HepG2 (cell line): Measurements from ENCODE around the gene RARG. TPM values are rescaled to one million over a fixed set of nuclear protein-coding genes. Genes with fewer than 3 reads are reported as not detected.

Experiments used
- ATAC-seq: fragments of 200-7000 bp; cut with Tn5 transposase; 3 replicates; pipeline ENCODE4 v1.9.1; 2020; ENCODE audit warnings: mild to moderate bottlenecking, moderate library complexity
- BruUV-seq: library from RNA; stranded (reverse); fragments of 400-500 nt; replicated peaks from 2 replicates; lab custom pipeline; 2021; lab: Mats Ljungman, UMichigan
- CTCF ChIA-PET: fragments of 300-600 bp; formaldehyde crosslinking; extraction: SDS; loops from one replicate; lab custom pipeline; 2021; ENCODE audit warnings: low total read pairs, inconsistent platforms, low intra/inter-chr PET ratio; lab: Yijun Ruan, JAX
- POLR2A ChIA-PET: fragments of 350-600 bp; sonication (Branson Sonifier 250); formaldehyde crosslinking; loops from one replicate; lab custom pipeline; 2020; ENCODE audit warnings: antibody characterized with exemption, inconsistent platforms; lab: Yijun Ruan, JAX
- DNase-seq: peaks from one replicate; pipeline ENCODE4 v3.0.0-alpha.2; 2015; ENCODE audit warnings: low spot score
- FAIRE-seq: peaks from 3 replicates; lab custom pipeline; 2011; peaks lifted over from hg19 to GRCh38; lab: Jason Lieb, UNC
- H2AFZ ChIP-seq: one replicate; pipeline ENCODE4 v1.6.1; 2011; ENCODE audit warnings: low read length, inconsistent platforms
- H3K27ac ChIP-seq: fragments of 300-600 bp; 3 replicates; pipeline ENCODE4 v1.8.0; 2011; ENCODE audit warnings: mixed run types, mild to moderate bottlenecking, mixed read lengths, low read length, inconsistent platforms; ENCODE audit not compliant: insufficient read depth; ENCODE audit errors: extremely low read length
- H3K27me3 ChIP-seq, 2 experiments: fragments of 200-600 bp in 1 of 2; 2 replicates in 1 of 2; 3 replicates in 1 of 2; pipeline versions ENCODE4 v1.6.0 to v1.8.0; 2011; ENCODE audit warnings: low read length in 2 of 2, mild to moderate bottlenecking in 2 of 2, moderate library complexity in 2 of 2, inconsistent platforms in 1 of 2; ENCODE audit not compliant: insufficient read depth in 2 of 2, control insufficient read depth in 1 of 2
- H3K36me3 ChIP-seq, 2 experiments: fragments of 200-600 bp in 1 of 2; replicated peaks in 1 of 2; 2 replicates in 1 of 2; 3 replicates in 1 of 2; pipeline versions ENCODE4 v1.5.1 to v1.8.0; 2011; ENCODE audit warnings: low read length in 2 of 2, inconsistent platforms in 1 of 2; ENCODE audit not compliant: insufficient read depth in 2 of 2, control insufficient read depth in 1 of 2
- H3K4me1 ChIP-seq: 2 replicates; pipeline ENCODE4 v1.5.1; 2012; ENCODE audit warnings: low read length, inconsistent platforms; ENCODE audit not compliant: insufficient read depth
- H3K4me2 ChIP-seq: 2 replicates; pipeline ENCODE4 v1.6.0; 2011; ENCODE audit warnings: low read depth, low read length, inconsistent platforms
- H3K4me3 ChIP-seq, 3 experiments: fragments of 200-600 bp in 1 of 3; sonication (generic), shearing (Covaris generic) in 1 of 3; replicated peaks in 1 of 3; 2 replicates each; pipeline ENCODE4 v1.5.1; 2011 to 2016; ENCODE audit warnings: low read length in 3 of 3, inconsistent platforms in 2 of 3, low read depth in 2 of 3, mild to moderate bottlenecking in 2 of 3, control low read depth in 1 of 3, mixed read lengths in 1 of 3; ENCODE audit not compliant: insufficient read depth in 1 of 3
- H3K79me2 ChIP-seq: one replicate; pipeline ENCODE4 v1.6.1; 2011; ENCODE audit warnings: low read length, inconsistent platforms; ENCODE audit not compliant: insufficient read depth
- H3K9ac ChIP-seq: 2 replicates; pipeline ENCODE4 v1.6.0; 2011; ENCODE audit warnings: mild to moderate bottlenecking, low read depth, low read length, inconsistent platforms; ENCODE audit not compliant: insufficient read depth
- H3K9me3 ChIP-seq: 2 replicates; pipeline ENCODE4 v1.5.1; 2012; ENCODE audit warnings: mild to moderate bottlenecking, low read length
- H4K20me1 ChIP-seq: 2 replicates; pipeline ENCODE4 v1.6.0; 2011; ENCODE audit warnings: inconsistent platforms, mild to moderate bottlenecking, low read length, moderate library complexity; ENCODE audit not compliant: insufficient read depth
- FLYWCH1 ChIP-seq: sonication (generic); formaldehyde crosslinking; IDR thresholded peaks from 2 replicates; pipeline ENCODE4 v1.8.1; 2023; ENCODE audit warnings: mild to moderate bottlenecking, missing genetic modification reagents
- IKZF1 ChIP-seq: fragments of 450-650 bp; IDR thresholded peaks from 2 replicates; pipeline ENCODE4 v1.7.1; 2016
- RFX3 ChIP-seq: IDR thresholded peaks from 2 replicates; pipeline ENCODE4 v1.6.1; 2016; ENCODE audit warnings: missing biosample characterization, missing genetic modification reagents
- TCF12 ChIP-seq, 2 experiments: fragments of 450-650 bp in 1 of 2; sonication (generic) in 1 of 2; formaldehyde crosslinking in 1 of 2; IDR thresholded peaks; 2 replicates each; pipeline versions ENCODE4 v1.6.1 to v1.8.0; 2017 to 2022; ENCODE audit warnings: antibody characterized with exemption in 1 of 2, mild to moderate bottlenecking in 1 of 2, missing genetic modification reagents in 1 of 2, moderate library complexity in 1 of 2
- ZNF101 ChIP-seq: sonication (generic); formaldehyde crosslinking; IDR thresholded peaks from 2 replicates; pipeline ENCODE4 v1.4.0; 2020; ENCODE audit warnings: mild to moderate bottlenecking, low read depth, missing genetic modification reagents, borderline replicate concordance
- ZNF501 ChIP-seq: sonication (generic); formaldehyde crosslinking; IDR thresholded peaks from 2 replicates; pipeline ENCODE4 v1.5.1; 2020; ENCODE audit warnings: mild to moderate bottlenecking, moderate library complexity, missing genetic modification reagents
- ZNF629 ChIP-seq: sonication (generic); formaldehyde crosslinking; conservative IDR thresholded peaks from 2 replicates; pipeline ENCODE4 v1.5.0; 2020; ENCODE audit warnings: missing genetic modification reagents
- ZNF644 ChIP-seq: IDR thresholded peaks from 2 replicates; pipeline ENCODE4 v1.6.1; 2016; ENCODE audit warnings: low read depth
- WGBS: methylation state at CpG from one replicate; pipeline ENCODE4 v1.1.6; 2017; ENCODE audit warnings: low lambda C conversion rate; 5-methylcytosine and 5-hydroxymethylcytosine counted together
- in situ Hi-C: cut with HindIII; loops from 2 replicates; pipeline ENCODE4 v1.10.0; 2017; ENCODE audit warnings: low pct_unique_long_range_greater_than_20kb; ENCODE audit not compliant: extremely low pct_ligation_motif_present
- intact Hi-C: fragments of 100-400 bp; cut with micrococcal nuclease; formaldehyde crosslinking; loops from one replicate; pipeline ENCODE4 v1.10.0; 2022; ENCODE audit not compliant: unreplicated experiment
- polyA plus RNA-seq, 8 experiments: library from polyadenylated mRNA; depleted of rRNA in 3 of 8; stranded (reverse) in 7 of 8; unstranded in 1 of 8; fragments of >200 nt; fragmentation: Illumina TruSeq in 4 of 8; extraction: Trizol in 4 of 8; gene quantifications; 2 replicates each; pipeline versions ENCODE4 v1.2.1 to v1.2.3, GENCODE V29; 2011 to 2016; ENCODE audit warnings: low read depth in 4 of 8, missing spikeins in 1 of 8, mixed read lengths in 1 of 8; ENCODE audit not compliant: insufficient read depth in 1 of 8
- total RNA-seq, 5 experiments: library from RNA; depleted of rRNA; stranded (reverse); fragments of >200 nt; fragmentation: Illumina TruSeq; extraction: Trizol; gene quantifications; 2 replicates each; pipeline ENCODE4 v1.2.3, GENCODE V29; 2016; ENCODE audit warnings: low read depth in 1 of 5
- TF ChIP-seq, protein P1 (sequence below): sonication (generic); formaldehyde crosslinking; IDR thresholded peaks from 2 replicates; pipeline ENCODE4 v1.8.0; 2022; ENCODE audit warnings: mild to moderate bottlenecking, missing genetic modification reagents, moderate library complexity
- TF ChIP-seq, protein P2 (sequence below): IDR thresholded peaks from 2 replicates; pipeline ENCODE4 v1.6.1; 2016; ENCODE audit warnings: control low read depth
- TF ChIP-seq, protein P3 (sequence below): sonication (generic); formaldehyde crosslinking; conservative IDR thresholded peaks from 2 replicates; pipeline ENCODE4 v1.4.0; 2020; ENCODE audit warnings: missing genetic modification reagents

RARG gene
- total and polyA plus RNA-seq, 2 of the 13 experiments (the other 11 are each of a cell fraction or from before 2014, with no cell fraction given) = 0.77 to 1.5 TPM

DNA sequence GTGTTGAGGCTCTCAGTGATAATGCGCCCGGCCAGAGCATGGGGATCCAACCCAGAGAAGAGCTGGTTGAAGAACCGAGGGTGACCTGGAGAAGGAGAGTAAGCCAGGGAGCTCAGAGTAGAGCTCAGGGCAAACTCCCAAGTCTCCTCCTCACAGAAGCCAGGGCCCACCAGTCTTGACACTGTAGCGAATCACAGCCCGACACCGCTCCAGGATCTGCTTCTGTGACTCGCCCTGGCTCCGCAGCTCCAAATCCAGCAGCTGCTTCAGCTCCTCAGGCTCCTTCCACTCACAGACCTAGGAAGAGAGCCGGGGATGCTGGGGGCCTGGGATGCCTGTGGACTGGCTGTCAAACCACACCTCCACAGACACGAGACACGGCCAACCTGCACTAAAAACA is 59.7 kb downstream of the RARG start:
- DNase-seq (no peak), ATAC-seq (no peak), FAIRE-seq (no peak)
- CTCF ChIA-PET = no interaction called here
- Histone ChIP-seq H3K4me2 (no peak overlapping the region), H3K4me1 (peaks cover 43% of the 10 kb centered on the region), H3K27me3 (no peaks in the 10 kb centered on the region), H3K9ac (no peak overlapping the region), H3K79me2 (no peaks in the 10 kb centered on the region), H3K9me3 (no peaks in the 10 kb centered on the region), H3K4me3 (no peak overlapping the region), H3K27ac (no peak overlapping the region), H2AFZ (no peak overlapping the region), H3K36me3 (no peaks in the 10 kb centered on the region), H4K20me1 (no peaks in the 10 kb centered on the region)
- in situ Hi-C loops = no loop called here
- no TSS peak for BruUV-seq
- WGBS = 90% methylated on average over 6 of the region's 11 CpGs
- POLR2A ChIA-PET = interaction anchor here (1.0 to 2.6 kb wide), 2 partner anchors 8 to 69 kb away, joined by 3 to 15 read pairs; partner anchors contain the start of genes CSAD, SOAT2 and ZNF740
- intact Hi-C loops = no loop called here
- TF ChIP-seq, protein P1, sequence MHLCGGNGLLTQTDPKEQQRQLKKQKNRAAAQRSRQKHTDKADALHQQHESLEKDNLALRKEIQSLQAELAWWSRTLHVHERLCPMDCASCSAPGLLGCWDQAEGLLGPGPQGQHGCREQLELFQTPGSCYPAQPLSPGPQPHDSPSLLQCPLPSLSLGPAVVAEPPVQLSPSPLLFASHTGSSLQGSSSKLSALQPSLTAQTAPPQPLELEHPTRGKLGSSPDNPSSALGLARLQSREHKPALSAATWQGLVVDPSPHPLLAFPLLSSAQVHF = no peak
- no peak for TF ChIP-seq IKZF1
- TF ChIP-seq ZNF629 (CRISPR knock-in tag) = no peak
- TF ChIP-seq, protein P2, sequence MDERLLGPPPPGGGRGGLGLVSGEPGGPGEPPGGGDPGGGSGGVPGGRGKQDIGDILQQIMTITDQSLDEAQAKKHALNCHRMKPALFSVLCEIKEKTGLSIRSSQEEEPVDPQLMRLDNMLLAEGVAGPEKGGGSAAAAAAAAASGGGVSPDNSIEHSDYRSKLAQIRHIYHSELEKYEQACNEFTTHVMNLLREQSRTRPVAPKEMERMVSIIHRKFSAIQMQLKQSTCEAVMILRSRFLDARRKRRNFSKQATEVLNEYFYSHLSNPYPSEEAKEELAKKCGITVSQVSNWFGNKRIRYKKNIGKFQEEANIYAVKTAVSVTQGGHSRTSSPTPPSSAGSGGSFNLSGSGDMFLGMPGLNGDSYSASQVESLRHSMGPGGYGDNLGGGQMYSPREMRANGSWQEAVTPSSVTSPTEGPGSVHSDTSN (CRISPR knock-in tag) = no peak
- no peak for TF ChIP-seq ZNF644 (CRISPR knock-in tag)
- TF ChIP-seq, protein P3, sequence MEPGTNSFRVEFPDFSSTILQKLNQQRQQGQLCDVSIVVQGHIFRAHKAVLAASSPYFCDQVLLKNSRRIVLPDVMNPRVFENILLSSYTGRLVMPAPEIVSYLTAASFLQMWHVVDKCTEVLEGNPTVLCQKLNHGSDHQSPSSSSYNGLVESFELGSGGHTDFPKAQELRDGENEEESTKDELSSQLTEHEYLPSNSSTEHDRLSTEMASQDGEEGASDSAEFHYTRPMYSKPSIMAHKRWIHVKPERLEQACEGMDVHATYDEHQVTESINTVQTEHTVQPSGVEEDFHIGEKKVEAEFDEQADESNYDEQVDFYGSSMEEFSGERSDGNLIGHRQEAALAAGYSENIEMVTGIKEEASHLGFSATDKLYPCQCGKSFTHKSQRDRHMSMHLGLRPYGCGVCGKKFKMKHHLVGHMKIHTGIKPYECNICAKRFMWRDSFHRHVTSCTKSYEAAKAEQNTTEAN (CRISPR knock-in tag) = no peak
- TF ChIP-seq ZNF101 = no peak
- TF ChIP-seq FLYWCH1 (CRISPR knock-in tag) = no peak
- no peak for TF ChIP-seq ZNF501 (CRISPR knock-in tag)
- TF ChIP-seq RFX3 (CRISPR knock-in tag) = no peak
- TF ChIP-seq TCF12 (IDR thresholded peaks at IDR 0.05) = no peak
- TF ChIP-seq TCF12 (CRISPR knock-in tag; IDR thresholded peaks at IDR 0.05) = no peak
